Endothelial cell of umbilical vein (primary cell): ENCODE data around the gene SLC35F3.

Source experiments
- CTCF ChIP-seq, 2 donors: IDR thresholded peaks; 1 replicate in 1 of 2; 2 replicates in 1 of 2; pipeline ENCODE4 v1.5.1; 2011; ENCODE audit warnings: low read length in 2 of 2, mild to moderate bottlenecking in 2 of 2, moderate library complexity in 2 of 2, control low read depth in 1 of 2, inconsistent platforms in 1 of 2, low read depth in 1 of 2; ENCODE audit not compliant: insufficient read depth in 1 of 2; ENCODE audit errors: extremely low read depth in 1 of 2
- GATA2 ChIP-seq: IDR thresholded peaks from 2 replicates; pipeline ENCODE4 v1.7.0; 2011; ENCODE audit warnings: low read depth, mild to moderate bottlenecking, moderate library complexity, mixed read lengths, low read length; ENCODE audit not compliant: insufficient read length, insufficient read depth
- MAX ChIP-seq: IDR thresholded peaks from 2 replicates; pipeline ENCODE4 v1.6.1; 2011; ENCODE audit not compliant: insufficient read depth, insufficient read length
- MYC ChIP-seq: IDR thresholded peaks from one replicate; pipeline ENCODE4 v1.6.1; 2011; ENCODE audit warnings: mild to moderate bottlenecking, low read depth, low read length
- POLR2AphosphoS5 ChIP-seq: IDR thresholded peaks from 2 replicates; pipeline ENCODE4 v1.6.1; 2012; ENCODE audit warnings: low read depth, mild to moderate bottlenecking, control low read depth, low read length, moderate library complexity; ENCODE audit not compliant: insufficient read depth

- TF ChIP-seq CTCF (IDR thresholded peaks at IDR 0.05; ENCODE audit: extremely low read depth in 1 of 2, insufficient read depth in 1 of 2, low read depth in 1 of 2, low read length in 2 of 2) = no peak
- TF ChIP-seq POLR2AphosphoS5 = no peak
- TF ChIP-seq GATA2 = peak; percentile 71
- TF ChIP-seq MYC = no peak
- no peak for TF ChIP-seq MAX
These were observed 235.5 kb downstream of the SLC35F3 start for GRCh38 chr1:234139966-234140365.
